K562 treated with DMSO at 1 percent for 12 hours (cell line): ENCODE data around the gene SMOC2. TPM values are rescaled to one million over a fixed set of nuclear protein-coding genes. Genes with fewer than 3 reads are reported as not detected.

ENCODE experiments used
- total RNA-seq: library from RNA; unstranded; fragments of 300-600 nt; gene quantifications from 2 replicates; pipeline ENCODE4 v1.2.3, GENCODE V29; 2022; ENCODE audit not compliant: insufficient read depth

Gene SMOC2
- 0.65 and 3.5 TPM in 2 replicates for total RNA-seq

GRCh38 chr6:168440520-168441433 is at the start of gene SMOC2:
SMOC2 (plus strand) TSS chr6:168441184; CDS start chr6:168441371, 187 bp downstream.

Other genes starting within 250 kb of the SMOC2 start
- not detected in 2 replicates for gene DACT2, start 121.4 kb upstream of the SMOC2 start, total RNA-seq